Measurements from ENCODE around the gene WWOX. TPM values are rescaled to one million over a fixed set of nuclear protein-coding genes. Genes with fewer than 3 reads are reported as not detected.

The WWOX gene
- total and polyA plus RNA-seq, 2 of the 4 experiments (the other 2 are of a cell fraction), result 2.7 to 5.4 TPM

GRCh38 chr16:78916928-78917545, 817.6 kb downstream of the WWOX start:
- Histone ChIP-seq H2BK5ac (ENCODE audit: low read depth, low read length, poor library complexity, severe bottlenecking) (no peak overlapping the region), H2AK5ac (ENCODE audit: low read depth, low read length) (no peak overlapping the region), H3K36me3 (ENCODE audit: control insufficient read depth, insufficient read depth, low read length) (no peaks in the 10 kb centered on the region), H2BK15ac (ENCODE audit: low read depth, low read length) (no peak overlapping the region), H3K27me3 (ENCODE audit: control insufficient read depth, insufficient read depth, low read length) (no peaks in the 10 kb centered on the region), H3K79me1 (ENCODE audit: low read depth in 1 of 2, low read length in 2 of 2) (no peaks in the 10 kb centered on the region), H2BK20ac (ENCODE audit: low read depth, low read length) (no peak overlapping the region), H2AFZ (replicated peaks; ENCODE audit: low read length, poor library complexity) (no peak overlapping the region), H3K27ac (ENCODE audit: insufficient read depth, low read length) (no peak overlapping the region), H4K20me1 (ENCODE audit: insufficient read depth, low read length) (no peaks in the 10 kb centered on the region), H2BK120ac (ENCODE audit: low read depth, low read length) (no peak overlapping the region), H4K5ac (ENCODE audit: low read depth, low read length) (no peak overlapping the region), H3K4me2 (ENCODE audit: low read depth, low read length) (no peak overlapping the region), H2AK9ac (replicated peaks; ENCODE audit: low read depth, low read length, poor library complexity) (no peak overlapping the region), H3K9me1 (ENCODE audit: insufficient read depth, low read length) (no peaks in the 10 kb centered on the region), H4K8ac (ENCODE audit: low read depth in 2 of 2, low read length in 2 of 2) (no peak overlapping the region), H3K4me1 (ENCODE audit: control insufficient read depth, insufficient read depth, low read length) (no peaks in the 10 kb centered on the region), H3K4me3 (ENCODE audit: insufficient read depth, low read depth, low read length) (no peak overlapping the region), H4K91ac (ENCODE audit: insufficient read depth, low read depth, low read length) (no peak overlapping the region), H3K56ac (ENCODE audit: extremely low read depth, insufficient read depth, low read length) (no peak overlapping the region), H3K9ac (ENCODE audit: low read depth, low read length) (no peak overlapping the region), H3K4ac (ENCODE audit: low read depth, low read length) (no peak overlapping the region), H3K14ac (replicated peaks; ENCODE audit: low read depth, low read length) (no peak overlapping the region), H3K18ac (ENCODE audit: low read depth, low read length) (no peak overlapping the region), H3K9me3 (ENCODE audit: control insufficient read depth, insufficient read depth, low read length) (peaks cover 25% of the 10 kb centered on the region), H3K23ac (ENCODE audit: low read depth, low read length) (no peak overlapping the region)
- CTCF ChIA-PET, result no interaction called here
- in situ Hi-C loops (cut with MboI; ENCODE audit: low sequenced_read_pairs), result no loop called here
- no TSS peak for BruUV-seq (replicated peaks)
- POLR2A ChIA-PET (ENCODE audit: unreplicated experiment), result no interaction called here
- DNase-seq (no peak), ATAC-seq (ENCODE audit: low read depth) (no peak)
- dilution Hi-C loops (cut with HindIII; ENCODE audit: low sequenced_read_pairs, unreplicated experiment), result no loop called here
- TF ChIP-seq RCOR1 (IDR thresholded peaks at IDR 0.05; ENCODE audit: insufficient replicate concordance, low read length) (no peak), CHD1 (IDR thresholded peaks at IDR 0.05; ENCODE audit: low read depth, low read length) (no peak)
- no CpG with 5 or more reads among the region's 7 CpGs for WGBS, 2 experiments (ENCODE audit: extremely low coverage in 2 of 2, insufficient read length in 1 of 2)
- intact Hi-C loops (cut with micrococcal nuclease), result no loop called here
